ENCODE results near the gene ZMAT2. TPM values are rescaled to one million over a fixed set of nuclear protein-coding genes. Genes with fewer than 3 reads are reported as not detected.

ZMAT2 gene
- total and polyA plus RNA-seq, 4 donors = 36.5 to 109 (median 102) TPM

GRCh38 chr5:140733098-140733497 lies 32.9 kb downstream of the ZMAT2 start:
- 0% methylated on average over 1 of the region's 4 CpGs for WGBS (ENCODE audit: insufficient coverage)
- peaks cover 2% of the 10 kb centered on the region for H3K27me3 ChIP-seq (ENCODE audit: control insufficient read depth, insufficient read depth, low read length)
- no peak for DNase-seq (ENCODE audit: low read depth in 4 of 6, low spot score in 6 of 6)
- H3K4me1 ChIP-seq (ENCODE audit: control insufficient read depth, insufficient read depth, low read length) = no peaks in the 10 kb centered on the region
- no peak overlapping the region for H3K27ac ChIP-seq (ENCODE audit: low read depth, low read length)
- H3K9me3 ChIP-seq (ENCODE audit: control insufficient read depth, insufficient read depth, low read length) = no peaks in the 10 kb centered on the region
- no peaks in the 10 kb centered on the region for H3K36me3 ChIP-seq (ENCODE audit: control insufficient read depth, insufficient read depth, low read length)
- H3K4me3 ChIP-seq (ENCODE audit: low read depth, low read length) = no peak overlapping the region

GRCh38 chr5:140734354-140734753 lies 34.1 kb downstream of the ZMAT2 start:
- no peak for DNase-seq (ENCODE audit: low read depth in 4 of 6, low spot score in 6 of 6)
- WGBS (ENCODE audit: insufficient coverage) = 73% methylated on average over 4 of the region's 7 CpGs
- no peaks in the 10 kb centered on the region for H3K9me3 ChIP-seq (ENCODE audit: control insufficient read depth, insufficient read depth, low read length)

GRCh38 chr5:140737486-140737885 lies 37.2 kb downstream of the ZMAT2 start:
- no peak for DNase-seq (ENCODE audit: low read depth in 4 of 6, low spot score in 6 of 6)
- no CpG with 5 or more reads among the region's 1 CpG for WGBS (ENCODE audit: insufficient coverage)
- Histone ChIP-seq H3K4me3 (ENCODE audit: low read depth, low read length) (no peak overlapping the region), H3K4me1 (ENCODE audit: control insufficient read depth, insufficient read depth, low read length) (no peaks in the 10 kb centered on the region), H3K27me3 (ENCODE audit: control insufficient read depth, insufficient read depth, low read length) (no peaks in the 10 kb centered on the region), H3K36me3 (ENCODE audit: control insufficient read depth, insufficient read depth, low read length) (no peaks in the 10 kb centered on the region), H3K9me3 (ENCODE audit: control insufficient read depth, insufficient read depth, low read length) (no peaks in the 10 kb centered on the region), H3K27ac (ENCODE audit: low read depth, low read length) (no peak overlapping the region)

More at GRCh38 chr5:140734354-140734753, 34.1 kb downstream of the ZMAT2 start:
- no peak overlapping the region for H3K4me3 ChIP-seq (ENCODE audit: low read depth, low read length)
- H3K27me3 ChIP-seq (ENCODE audit: control insufficient read depth, insufficient read depth, low read length) = no peaks in the 10 kb centered on the region
- H3K4me1 ChIP-seq (ENCODE audit: control insufficient read depth, insufficient read depth, low read length) = no peaks in the 10 kb centered on the region
- no peak overlapping the region for H3K27ac ChIP-seq (ENCODE audit: low read depth, low read length)
- no peaks in the 10 kb centered on the region for H3K36me3 ChIP-seq (ENCODE audit: control insufficient read depth, insufficient read depth, low read length)

GRCh38 chr5:140741967-140742366 lies 41.7 kb downstream of the ZMAT2 start:
- Histone ChIP-seq H3K4me3 (ENCODE audit: low read depth, low read length) (no peak overlapping the region), H3K36me3 (ENCODE audit: control insufficient read depth, insufficient read depth, low read length) (no peaks in the 10 kb centered on the region), H3K9me3 (ENCODE audit: control insufficient read depth, insufficient read depth, low read length) (no peaks in the 10 kb centered on the region), H3K4me1 (ENCODE audit: control insufficient read depth, insufficient read depth, low read length) (no peaks in the 10 kb centered on the region), H3K27me3 (ENCODE audit: control insufficient read depth, insufficient read depth, low read length) (no peaks in the 10 kb centered on the region), H3K27ac (ENCODE audit: low read depth, low read length) (no peak overlapping the region)
- no CpG with 5 or more reads among the region's 1 CpG for WGBS (ENCODE audit: insufficient coverage)
- DNase-seq (ENCODE audit: low read depth in 4 of 6, low spot score in 6 of 6) = no peak

- WGBS (ENCODE audit: insufficient coverage) = 79% methylated on average over 5 of the region's 5 CpGs
These were observed 53.3 kb downstream of the ZMAT2 start for GRCh38 chr5:140753561-140753960.

More at GRCh38 chr5:140753561-140753960, 53.3 kb downstream of the ZMAT2 start:
- Histone ChIP-seq H3K27ac (ENCODE audit: low read depth, low read length) (no peak overlapping the region), H3K4me3 (ENCODE audit: low read depth, low read length) (no peak overlapping the region), H3K27me3 (ENCODE audit: control insufficient read depth, insufficient read depth, low read length) (no peaks in the 10 kb centered on the region), H3K36me3 (ENCODE audit: control insufficient read depth, insufficient read depth, low read length) (no peaks in the 10 kb centered on the region), H3K9me3 (ENCODE audit: control insufficient read depth, insufficient read depth, low read length) (peaks cover 6% of the 10 kb centered on the region), H3K4me1 (ENCODE audit: control insufficient read depth, insufficient read depth, low read length) (no peaks in the 10 kb centered on the region)
- DNase-seq (ENCODE audit: low read depth in 4 of 6, low spot score in 6 of 6) = no peak

Small RNA genes lying within 50 kb of the gene (small RNA-seq; reads per million reads assigned to genes)
- gene VTRNA1-1 (ENCODE audit: low replicate concordance) = 11.5 reads per million, percentile 96 among the genes with 10 or more reads in this experiment
- not detected for gene VTRNA1-2 (ENCODE audit: low replicate concordance)
- 0.89 reads per million, percentile 76 among the genes with 10 or more reads in this experiment for gene VTRNA1-3 (ENCODE audit: low replicate concordance)

Other genes with a start within 250 kb of the ZMAT2 start
- 1 to 10 TPM in 1 of 2 donors, under 1 TPM in 1; 0.40 to 4.5 TPM for gene EIF4EBP3, start 152.8 kb upstream of the ZMAT2 start, total RNA-seq
- 1 to 10 TPM; 3.2 to 6.9 TPM for gene EIF4EBP3, start 152.8 kb upstream of the ZMAT2 start, polyA plus RNA-seq (ENCODE audit: insufficient read length in 2 of 2)
- gene SRA1, start 143.0 kb upstream of the ZMAT2 start, total RNA-seq = 10 to 100 TPM; 23.3 to 36.1 TPM
- gene SRA1, start 143.0 kb upstream of the ZMAT2 start, polyA plus RNA-seq (ENCODE audit: insufficient read length in 2 of 2) = 10 to 100 TPM; 44.3 to 53.3 TPM
- 10 to 100 TPM; 32.3 to 34.6 TPM for gene APBB3, start 135.8 kb upstream of the ZMAT2 start, total RNA-seq
- 10 to 100 TPM; 52.6 to 90.1 TPM for gene APBB3, start 135.8 kb upstream of the ZMAT2 start, polyA plus RNA-seq (ENCODE audit: insufficient read length in 2 of 2)
- 10 to 100 TPM; 10.0 to 14.4 TPM for gene SLC35A4, start 135.6 kb upstream of the ZMAT2 start, total RNA-seq
- 10 to 100 TPM; 64.1 to 69.0 TPM for gene SLC35A4, start 135.6 kb upstream of the ZMAT2 start, polyA plus RNA-seq (ENCODE audit: insufficient read length in 2 of 2)
- gene CD14, start 67.3 kb upstream of the ZMAT2 start, total RNA-seq = 10 to 100 TPM; 38.3 to 42.4 TPM
- 10 to 100 TPM in 1 of 2 donors, 1 to 10 TPM in 1; 7.9 to 11.3 TPM for gene CD14, start 67.3 kb upstream of the ZMAT2 start, polyA plus RNA-seq (ENCODE audit: insufficient read length in 2 of 2)
- 1 to 10 TPM; 6.7 to 9.3 TPM for gene TMCO6, start 61.0 kb upstream of the ZMAT2 start, total RNA-seq
- gene TMCO6, start 61.0 kb upstream of the ZMAT2 start, polyA plus RNA-seq (ENCODE audit: insufficient read length in 2 of 2) = 10 to 100 TPM; 11.6 to 16.2 TPM
- gene NDUFA2, start 52.8 kb upstream of the ZMAT2 start, total RNA-seq = 10 to 100 TPM; 43.1 to 86.1 TPM
- gene NDUFA2, start 52.8 kb upstream of the ZMAT2 start, polyA plus RNA-seq (ENCODE audit: insufficient read length in 2 of 2) = 10 to 100 TPM; 95.1 to 96.2 TPM
- 100 to 1,000 TPM in 1 of 2 donors, 10 to 100 TPM in 1; 62.7 to 119 TPM for gene IK, start 52.6 kb upstream of the ZMAT2 start, total RNA-seq
- gene IK, start 52.6 kb upstream of the ZMAT2 start, polyA plus RNA-seq (ENCODE audit: insufficient read length in 2 of 2) = 100 to 1,000 TPM; 141 to 149 TPM
- 10 to 100 TPM in 1 of 2 donors, 1 to 10 TPM in 1; 9.4 to 11.7 TPM for gene WDR55, start 35.5 kb upstream of the ZMAT2 start, total RNA-seq
- gene WDR55, start 35.5 kb upstream of the ZMAT2 start, polyA plus RNA-seq (ENCODE audit: insufficient read length in 2 of 2) = 10 to 100 TPM; 15.9 to 22.1 TPM
- gene DND1, start 26.9 kb upstream of the ZMAT2 start, total RNA-seq = under 1 TPM; 0.40 to 0.72 TPM
- 1 to 10 TPM in 1 of 2 donors, not detected in 1; 2.4 TPM for gene DND1, start 26.9 kb upstream of the ZMAT2 start, polyA plus RNA-seq (ENCODE audit: insufficient read length in 2 of 2)
- 10 to 100 TPM; 51.4 to 65.1 TPM for gene HARS1, start 9.1 kb upstream of the ZMAT2 start, total RNA-seq
- gene HARS1, start 9.1 kb upstream of the ZMAT2 start, polyA plus RNA-seq (ENCODE audit: insufficient read length in 2 of 2) = 100 to 1,000 TPM in 1 of 2 donors, 10 to 100 TPM in 1; 86.3 to 100 TPM
- 10 to 100 TPM; 24.7 to 36.6 TPM for gene HARS2, start 9.0 kb upstream of the ZMAT2 start, total RNA-seq
- gene HARS2, start 9.0 kb upstream of the ZMAT2 start, polyA plus RNA-seq (ENCODE audit: insufficient read length in 2 of 2) = 10 to 100 TPM; 36.9 to 45.9 TPM
- gene PCDHA1, start 85.7 kb downstream of the ZMAT2 start, total RNA-seq = 1 to 10 TPM; 1.0 to 4.5 TPM
- gene PCDHA1, start 85.7 kb downstream of the ZMAT2 start, polyA plus RNA-seq (ENCODE audit: insufficient read length in 2 of 2) = 1 to 10 TPM; 6.5 to 9.7 TPM
- 1 to 10 TPM in 1 of 2 donors, under 1 TPM in 1; 0.99 to 3.3 TPM for gene PCDHA2, start 94.4 kb downstream of the ZMAT2 start, total RNA-seq
- 1 to 10 TPM; 4.6 to 5.7 TPM for gene PCDHA2, start 94.4 kb downstream of the ZMAT2 start, polyA plus RNA-seq (ENCODE audit: insufficient read length in 2 of 2)
- 1 to 10 TPM; 2.1 to 8.3 TPM for gene PCDHA3, start 100.6 kb downstream of the ZMAT2 start, total RNA-seq
- 10 to 100 TPM in 1 of 2 donors, 1 to 10 TPM in 1; 9.5 to 13.2 TPM for gene PCDHA3, start 100.6 kb downstream of the ZMAT2 start, polyA plus RNA-seq (ENCODE audit: insufficient read length in 2 of 2)
- gene PCDHA4, start 106.6 kb downstream of the ZMAT2 start, total RNA-seq = 1 to 10 TPM; 3.2 to 8.6 TPM
- 1 to 10 TPM; 5.9 to 8.7 TPM for gene PCDHA4, start 106.6 kb downstream of the ZMAT2 start, polyA plus RNA-seq (ENCODE audit: insufficient read length in 2 of 2)
- 1 to 10 TPM; 1.4 to 3.0 TPM for gene PCDHA5, start 121.2 kb downstream of the ZMAT2 start, total RNA-seq
- gene PCDHA5, start 121.2 kb downstream of the ZMAT2 start, polyA plus RNA-seq (ENCODE audit: insufficient read length in 2 of 2) = 1 to 10 TPM; 3.7 to 4.4 TPM
- gene PCDHA6, start 127.5 kb downstream of the ZMAT2 start, total RNA-seq = 1 to 10 TPM; 3.0 to 6.9 TPM
- gene PCDHA6, start 127.5 kb downstream of the ZMAT2 start, polyA plus RNA-seq (ENCODE audit: insufficient read length in 2 of 2) = 10 to 100 TPM; 12.8 to 12.9 TPM
- 1 to 10 TPM; 1.8 to 4.8 TPM for gene PCDHA7, start 133.8 kb downstream of the ZMAT2 start, total RNA-seq
- 1 to 10 TPM; 6.2 to 6.4 TPM for gene PCDHA7, start 133.8 kb downstream of the ZMAT2 start, polyA plus RNA-seq (ENCODE audit: insufficient read length in 2 of 2)
- 1 to 10 TPM in 1 of 2 donors, under 1 TPM in 1; 0.99 to 2.2 TPM for gene PCDHA8, start 140.7 kb downstream of the ZMAT2 start, total RNA-seq
- 1 to 10 TPM in 1 of 2 donors, under 1 TPM in 1; 0.63 to 4.3 TPM for gene PCDHA8, start 140.7 kb downstream of the ZMAT2 start, polyA plus RNA-seq (ENCODE audit: insufficient read length in 2 of 2)
- gene PCDHA9, start 147.9 kb downstream of the ZMAT2 start, total RNA-seq = 1 to 10 TPM; 1.2 to 4.1 TPM
- gene PCDHA9, start 147.9 kb downstream of the ZMAT2 start, polyA plus RNA-seq (ENCODE audit: insufficient read length in 2 of 2) = 1 to 10 TPM in 1 of 2 donors, under 1 TPM in 1; 0.11 to 3.5 TPM
- 1 to 10 TPM; 2.6 to 4.6 TPM for gene PCDHA10, start 155.4 kb downstream of the ZMAT2 start, total RNA-seq
- 10 to 100 TPM in 1 of 2 donors, 1 to 10 TPM in 1; 1.1 to 10.8 TPM for gene PCDHA10, start 155.4 kb downstream of the ZMAT2 start, polyA plus RNA-seq (ENCODE audit: insufficient read length in 2 of 2)
- 10 to 100 TPM in 1 of 2 donors, 1 to 10 TPM in 1; 3.0 to 10.8 TPM for gene PCDHA11, start 168.5 kb downstream of the ZMAT2 start, total RNA-seq
- 10 to 100 TPM; 10.6 to 13.0 TPM for gene PCDHA11, start 168.5 kb downstream of the ZMAT2 start, polyA plus RNA-seq (ENCODE audit: insufficient read length in 2 of 2)
- gene PCDHA12, start 174.9 kb downstream of the ZMAT2 start, total RNA-seq = 1 to 10 TPM; 2.5 to 3.8 TPM
- 1 to 10 TPM; 3.4 to 4.8 TPM for gene PCDHA12, start 174.9 kb downstream of the ZMAT2 start, polyA plus RNA-seq (ENCODE audit: insufficient read length in 2 of 2)
- gene PCDHA13, start 181.7 kb downstream of the ZMAT2 start, total RNA-seq = 10 to 100 TPM in 1 of 2 donors, 1 to 10 TPM in 1; 1.9 to 12.4 TPM
- 1 to 10 TPM; 3.6 to 5.7 TPM for gene PCDHA13, start 181.7 kb downstream of the ZMAT2 start, polyA plus RNA-seq (ENCODE audit: insufficient read length in 2 of 2)
- gene PCDHAC1, start 225.9 kb downstream of the ZMAT2 start, total RNA-seq = 10 to 100 TPM in 1 of 2 donors, 1 to 10 TPM in 1; 3.3 to 14.2 TPM
- gene PCDHAC1, start 225.9 kb downstream of the ZMAT2 start, polyA plus RNA-seq (ENCODE audit: insufficient read length in 2 of 2) = 1 to 10 TPM; 3.6 to 3.8 TPM